NOMO-1 treated with dmso at 0.1 percent for 144 hours (cell line): Measurements from ENCODE around the gene GEMIN7.

Experiments used
- DNase-seq: peaks from one replicate; lab custom pipeline; 2025; ENCODE audit not compliant: unreplicated experiment; lab: John Stamatoyannopoulos, UW

The GEMIN7 gene

GRCh38 chr19:45082170-45082569 is 3.1 kb downstream of the GEMIN7 start:
- DNase-seq = no peak

GRCh38 chr19:45086480-45086879 is 7.4 kb downstream of the GEMIN7 start:
- no peak for DNase-seq

GRCh38 chr19:45087531-45087930 is 8.5 kb downstream of the GEMIN7 start:
- DNase-seq = no peak

DNA sequence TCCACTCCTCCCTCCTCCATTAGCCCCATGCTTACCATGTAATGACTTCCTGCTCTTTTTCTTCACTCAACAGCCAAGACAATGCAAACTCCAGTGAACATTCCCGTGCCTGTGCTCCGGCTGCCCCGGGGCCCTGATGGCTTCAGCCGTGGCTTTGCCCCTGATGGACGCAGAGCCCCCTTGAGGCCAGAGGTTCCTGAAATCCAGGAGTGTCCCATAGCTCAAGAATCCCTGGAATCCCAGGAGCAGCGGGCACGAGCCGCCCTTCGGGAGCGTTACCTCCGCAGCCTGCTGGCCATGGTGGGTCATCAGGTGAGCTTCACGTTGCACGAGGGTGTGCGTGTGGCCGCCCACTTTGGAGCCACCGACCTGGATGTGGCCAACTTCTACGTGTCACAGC is 11.0 kb downstream of the GEMIN7 start:
- no peak for DNase-seq

DNA sequence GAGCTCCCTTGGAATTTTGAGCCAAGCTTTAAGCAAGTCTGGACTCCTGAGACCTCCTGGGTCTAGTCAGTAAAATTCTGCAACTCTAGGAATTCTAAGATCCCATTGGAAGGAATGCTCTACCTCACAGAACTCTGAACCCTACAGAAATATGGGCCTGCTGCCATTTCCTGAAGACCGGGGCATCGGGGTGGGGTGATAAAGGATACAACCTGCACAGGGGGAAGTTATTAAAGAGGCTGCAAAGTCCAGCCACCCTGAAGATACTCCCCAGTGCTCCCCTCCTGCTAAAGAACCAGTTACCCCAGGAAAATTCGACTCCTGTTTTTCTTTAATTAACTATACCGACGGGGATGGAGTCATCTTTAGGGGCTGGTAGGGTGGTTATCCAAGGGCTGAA is 11.5 kb downstream of the GEMIN7 start:
- no peak for DNase-seq

GRCh38 chr19:45091031-45091923 is 12.2 kb downstream of the GEMIN7 start:
- DNase-seq = peak; percentile 96

DNA sequence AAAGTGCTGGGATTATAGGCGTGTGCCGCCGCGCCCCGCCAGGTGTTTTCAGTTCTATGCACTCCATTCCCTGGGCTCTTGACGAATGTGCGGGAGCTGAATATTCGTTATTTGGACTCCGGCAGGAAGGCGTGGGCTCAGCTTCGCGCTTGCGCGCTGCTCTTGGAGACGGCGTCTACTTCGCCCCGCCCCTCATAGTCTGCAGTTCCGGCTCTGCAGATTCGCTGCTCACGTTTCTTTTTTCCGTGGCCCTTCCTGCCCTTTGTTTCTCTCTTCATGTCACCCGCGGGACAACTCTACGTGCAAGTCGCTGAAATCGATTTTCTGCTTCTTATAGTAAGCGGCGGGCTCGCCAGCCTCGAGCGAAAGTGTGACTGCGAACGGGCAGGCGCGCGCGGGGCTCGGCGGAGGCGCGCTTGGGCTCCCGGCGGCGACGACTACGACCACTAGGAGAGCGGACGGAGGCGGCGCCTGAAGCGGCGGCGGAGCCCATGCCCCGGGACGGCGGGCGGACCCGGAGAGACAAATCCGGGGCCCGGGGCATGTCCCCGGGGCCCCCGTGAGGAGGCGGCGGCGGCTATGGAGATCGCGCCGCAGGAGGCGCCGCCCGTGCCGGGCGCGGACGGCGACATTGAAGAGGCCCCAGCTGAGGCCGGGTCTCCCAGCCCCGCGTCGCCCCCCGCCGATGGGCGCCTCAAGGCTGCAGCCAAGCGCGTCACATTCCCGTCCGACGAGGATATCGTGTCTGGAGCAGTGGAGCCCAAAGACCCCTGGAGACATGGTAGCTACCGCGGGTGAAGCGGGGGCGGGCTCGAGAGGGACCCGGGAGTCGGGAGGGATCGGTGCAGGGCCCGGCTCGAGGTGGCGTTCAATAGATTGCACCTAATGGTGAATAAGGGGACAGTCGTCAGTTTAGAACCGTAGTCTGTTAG is 14.0 kb downstream of the GEMIN7 start, which contains the start of gene PPP1R37:
Gene PPP1R37 (plus strand): TSS at position 433 of the 932 bp plus-strand sequence. CDS start 147 bp downstream, at position 580.
- peak; percentile 94 for DNase-seq

- no peak for DNase-seq
Observed at GRCh38 chr19:45094137-45094536, 15.1 kb downstream of the GEMIN7 start.

DNA sequence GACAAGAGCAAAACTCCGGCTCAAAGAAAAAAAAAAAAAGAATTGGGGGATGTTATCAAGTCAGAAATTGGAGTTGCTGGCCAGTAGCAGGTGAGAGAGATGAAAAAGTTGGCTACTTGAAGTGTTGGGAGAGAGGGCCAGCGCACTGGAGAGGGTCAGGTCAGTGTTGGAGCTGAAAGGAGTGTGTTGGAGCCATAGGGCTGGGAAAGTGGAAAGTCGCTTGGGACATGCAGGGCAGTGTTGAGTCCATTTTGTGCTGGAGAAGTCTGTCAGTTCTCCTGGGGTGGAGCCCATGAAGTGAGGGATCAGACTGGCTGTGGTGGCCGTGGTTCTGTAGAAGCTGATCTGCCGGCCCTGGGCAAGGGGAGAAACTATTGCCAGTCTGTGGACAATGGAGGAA is 15.6 kb downstream of the GEMIN7 start:
- DNase-seq = no peak

- no peak for DNase-seq
Observed at GRCh38 chr19:45095496-45096413, 16.7 kb downstream of the GEMIN7 start.

DNA sequence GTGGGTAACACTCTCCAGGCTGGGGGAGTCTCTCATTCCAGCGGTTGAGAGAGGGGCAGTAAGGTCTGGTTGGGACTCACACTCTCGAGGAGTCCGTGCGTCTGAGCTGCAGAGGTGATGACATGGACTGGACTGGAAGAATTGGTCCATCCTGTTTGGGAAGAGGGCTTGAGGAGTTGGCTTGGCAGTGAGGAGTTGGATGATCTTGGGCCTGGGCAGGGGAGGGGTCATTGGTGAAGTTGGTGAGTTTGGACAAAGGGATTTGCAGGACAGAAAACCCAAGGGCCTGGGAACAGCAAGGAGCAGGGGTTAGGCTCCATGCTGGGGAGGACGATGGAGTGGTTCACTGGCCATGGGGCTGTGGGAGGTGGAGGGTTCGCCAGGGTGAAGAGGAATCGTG is 17.6 kb downstream of the GEMIN7 start:
- DNase-seq = no peak

- DNase-seq = no peak
Observed at GRCh38 chr19:45097450-45097775, 18.4 kb downstream of the GEMIN7 start.

- DNase-seq = no peak
Observed at GRCh38 chr19:45097776-45098520, 18.9 kb downstream of the GEMIN7 start.

GRCh38 chr19:45098521-45099466 is 19.7 kb downstream of the GEMIN7 start:
- DNase-seq = no peak

GRCh38 chr19:45099467-45100191 is 20.6 kb downstream of the GEMIN7 start:
- no peak for DNase-seq

DNA sequence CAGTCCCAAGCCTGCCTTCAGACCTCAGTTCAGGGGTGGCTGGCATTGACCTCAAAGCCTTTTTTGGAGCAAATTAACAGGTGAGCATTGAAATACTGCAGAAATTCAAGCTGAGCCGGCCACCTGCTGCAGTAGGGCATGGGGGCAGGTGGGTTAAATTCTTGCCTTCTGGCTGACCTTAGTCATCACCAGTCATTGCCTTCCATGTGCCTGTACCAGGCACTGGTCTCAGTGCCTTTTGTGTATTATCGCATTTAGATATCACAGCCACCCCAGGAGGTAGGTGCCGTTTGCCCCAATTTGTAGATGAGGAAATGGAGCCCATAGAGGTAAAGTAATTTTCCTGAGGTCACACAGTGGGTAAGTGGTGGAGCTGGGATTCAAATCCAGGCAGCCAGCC is 21.1 kb downstream of the GEMIN7 start:
- DNase-seq = no peak

DNA sequence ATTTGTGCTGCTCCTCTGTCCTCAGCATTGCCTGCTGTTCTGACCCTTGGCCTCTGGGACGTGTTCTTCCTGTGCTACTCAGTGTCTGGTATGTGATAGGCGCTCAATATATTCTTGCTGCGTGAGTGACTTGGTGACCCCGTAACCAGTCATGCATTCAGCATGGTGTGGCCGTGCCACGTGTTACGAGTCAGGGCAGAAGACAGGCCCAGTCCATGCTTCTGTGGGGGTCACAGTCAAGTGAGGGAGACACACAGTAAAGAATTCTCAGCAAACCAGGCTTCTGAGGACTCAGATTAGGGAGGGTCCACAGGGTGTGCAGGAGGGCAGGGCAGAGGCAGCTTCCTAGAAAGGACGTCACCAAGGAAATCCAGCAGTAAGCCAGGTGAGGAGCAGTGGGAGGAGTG is 21.8 kb downstream of the GEMIN7 start:
- no peak for DNase-seq

DNA sequence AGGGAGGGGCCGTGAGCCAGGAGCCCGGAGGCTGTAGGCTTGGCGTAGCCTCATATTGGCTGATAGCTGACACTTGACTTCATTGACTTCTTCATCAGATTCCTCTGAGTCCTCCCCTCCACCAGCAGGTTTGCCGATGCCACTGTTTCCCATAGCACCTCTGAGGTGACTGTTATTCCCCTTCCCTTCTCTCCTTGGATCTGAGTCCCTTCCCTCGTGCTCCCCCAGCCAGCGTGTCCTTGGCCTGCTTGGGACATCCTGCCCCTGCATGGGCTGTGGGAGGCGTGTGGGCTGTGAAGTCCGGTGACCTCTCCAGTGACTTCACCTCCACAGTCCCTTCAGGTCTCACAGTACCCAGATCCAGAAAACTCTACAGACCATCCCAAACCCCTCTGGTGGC is 22.7 kb downstream of the GEMIN7 start:
- DNase-seq = no peak
